B cell (primary cell): ENCODE measurements around the gene RAX2. TPM values are rescaled to one million over a fixed set of nuclear protein-coding genes. Genes with fewer than 3 reads are reported as not detected.
A peak's percentile ranks its signal among the peaks of the same experiment; 100 is the strongest.

Experiments
- ATAC-seq: fragments of 200-7000 bp; cut with Tn5 transposase; one replicate; pipeline ENCODE4 v1.10.0; 2021; ENCODE audit warnings: low read depth, mild to moderate bottlenecking, moderate number of reproducible peaks, moderate library complexity
- CTCF ChIA-PET: fragments of 350-600 bp; sonication (Branson Sonifier 250); formaldehyde crosslinking; loops from one replicate; lab custom pipeline; 2021; ENCODE audit warnings: antibody characterized with exemption, inconsistent platforms; lab: Charles Lee
- POLR2A ChIA-PET: fragments of 350-600 bp; sonication (Branson Sonifier 250); formaldehyde crosslinking; loops from one replicate; lab custom pipeline; 2021; ENCODE audit warnings: antibody characterized with exemption; lab: Charles Lee
- DNase-seq: peaks from one replicate; pipeline ENCODE4 v3.0.0; 2013
- H2AFZ ChIP-seq: 2 replicates; pipeline ENCODE4 v1.6.1; 2012; ENCODE audit warnings: mild to moderate bottlenecking, low read depth, low read length; ENCODE audit not compliant: insufficient read depth, poor library complexity, severe bottlenecking
- H3K27ac ChIP-seq, 2 donors: 1 replicate in 1 of 2; 2 replicates in 1 of 2; pipeline ENCODE4 v1.5.1; 2012 to 2013; ENCODE audit warnings: low read length in 2 of 2, mild to moderate bottlenecking in 2 of 2, moderate library complexity in 1 of 2
- H3K27me3 ChIP-seq, 4 experiments: fragments of 200-600 bp in 1 of 4; sonication (generic) in 1 of 4; replicated peaks in 1 of 4; 1 replicate in 2 of 4; 2 replicates in 2 of 4; pipeline versions ENCODE4 v1.6.1 to v1.7.0; 2013 to 2016; ENCODE audit warnings: low read length in 3 of 4, mild to moderate bottlenecking in 2 of 4, mixed read lengths in 1 of 4, moderate library complexity in 1 of 4; ENCODE audit not compliant: insufficient read depth in 4 of 4, control insufficient read depth in 3 of 4; ENCODE audit errors: control extremely low read depth in 1 of 4
- H3K36me3 ChIP-seq, 2 experiments: replicated peaks in 1 of 2; 1 replicate in 1 of 2; 2 replicates in 1 of 2; pipeline versions ENCODE4 v1.6.1 to v1.7.1; 2013; ENCODE audit warnings: low read length in 1 of 2; ENCODE audit not compliant: insufficient read depth in 2 of 2, control insufficient read depth in 1 of 2; ENCODE audit errors: control extremely low read depth in 1 of 2, extremely low read depth in 1 of 2
- H3K4me1 ChIP-seq, 2 donors: fragments of 200-600 bp in 1 of 2; sonication (generic) in 1 of 2; 1 replicate in 1 of 2; 2 replicates in 1 of 2; pipeline versions ENCODE4 v1.5.1 to v1.6.1; 2013 to 2017; ENCODE audit warnings: low read length in 2 of 2; ENCODE audit not compliant: control insufficient read depth in 2 of 2, insufficient read depth in 2 of 2
- H3K4me2 ChIP-seq: replicated peaks from 2 replicates; pipeline ENCODE3; 2012; ENCODE audit warnings: mild to moderate bottlenecking, low read depth, low read length; ENCODE audit not compliant: poor library complexity, severe bottlenecking
- H3K4me3 ChIP-seq, 5 experiments: fragments of 200-600 bp in 1 of 5; sonication (generic) in 1 of 5; 1 replicate in 3 of 5; 2 replicates in 2 of 5; pipeline versions ENCODE4 v1.5.1 to v1.7.0; 2011 to 2016; ENCODE audit warnings: low read length in 4 of 5, mild to moderate bottlenecking in 4 of 5, low read depth in 2 of 5, control low read depth in 1 of 5, moderate library complexity in 1 of 5; ENCODE audit not compliant: insufficient read depth in 1 of 5; ENCODE audit errors: control extremely low read depth in 1 of 5, extremely low read depth in 1 of 5
- H3K79me2 ChIP-seq: fragments of 200-600 bp; sonication (generic); one replicate; pipeline ENCODE4 v1.6.0; 2016; ENCODE audit warnings: low read length; ENCODE audit not compliant: control insufficient read depth, insufficient read depth
- H3K9ac ChIP-seq: fragments of 200-600 bp; sonication (generic); 2 replicates; pipeline ENCODE4 v1.6.1; 2017; ENCODE audit warnings: mild to moderate bottlenecking, low read length, moderate library complexity
- H3K9me3 ChIP-seq, 3 donors: one replicate each; pipeline versions ENCODE4 v1.6.1 to v1.7.1; 2013; ENCODE audit warnings: low read length in 2 of 3; ENCODE audit not compliant: control insufficient read depth in 2 of 3, insufficient read depth in 1 of 3; ENCODE audit errors: control extremely low read depth in 1 of 3
- H4K20me1 ChIP-seq: 2 replicates; pipeline ENCODE4 v1.6.0; 2012; ENCODE audit warnings: mild to moderate bottlenecking, low read length; ENCODE audit not compliant: insufficient read depth, control insufficient read depth, poor library complexity, severe bottlenecking
- H3K27ac Mint-ChIP-seq: one replicate; pipeline ENCODE4 v1.8.0; 2021; ENCODE audit warnings: mixed read lengths
- H3K27me3 Mint-ChIP-seq: one replicate; pipeline ENCODE4 v1.8.0; 2021; ENCODE audit warnings: mixed read lengths
- H3K4me1 Mint-ChIP-seq: one replicate; pipeline ENCODE4 v1.8.0; 2021; ENCODE audit warnings: mixed read lengths
- H3K4me3 Mint-ChIP-seq: one replicate; pipeline ENCODE4 v1.8.0; 2021; ENCODE audit warnings: mixed read lengths
- H3K9me3 Mint-ChIP-seq: one replicate; pipeline ENCODE4 v1.8.0; 2022; ENCODE audit warnings: mixed read lengths; ENCODE audit not compliant: insufficient read depth
- EZH2 ChIP-seq: IDR thresholded peaks from 2 replicates; pipeline ENCODE4 v1.6.1; 2012; ENCODE audit warnings: borderline replicate concordance, low read depth, mild to moderate bottlenecking, moderate library complexity, low read length; ENCODE audit not compliant: insufficient read depth, poor library complexity, severe bottlenecking
- WGBS: methylation state at CpG from one replicate; pipeline ENCODE4 v1.1.5; 2013; ENCODE audit warnings: missing lambda C conversion rate; ENCODE audit not compliant: insufficient coverage; 5-methylcytosine and 5-hydroxymethylcytosine counted together
- intact Hi-C: fragments of 100-400 bp; cut with micrococcal nuclease; formaldehyde crosslinking; loops from one replicate; pipeline ENCODE4 v1.10.0; 2022
- polyA plus RNA-seq: library from polyadenylated mRNA; depleted of rRNA; stranded (reverse); fragments of >200 nt; gene quantifications from 2 replicates; pipeline ENCODE4 v1.2.3, GENCODE V29; 2012
- total RNA-seq, 2 donors: library from RNA; stranded (reverse); fragments of 120-200 nt in 1 of 2; gene quantifications; 1 replicate in 1 of 2; 2 replicates in 1 of 2; pipeline versions ENCODE4 v1.2.3 to v1.2.4, GENCODE V29; 2013 to 2022
- TF ChIP-seq, protein P1 (sequence below): fragments of 200-600 bp; IDR thresholded peaks from one replicate; pipeline ENCODE4 v1.8.0; 2022; ENCODE audit warnings: antibody characterized with exemption, mild to moderate bottlenecking

The RAX2 gene
- total and polyA plus RNA-seq, 2 donors (not counting 1 experiment from before 2014, with no cell fraction given) = not detected

DNA sequence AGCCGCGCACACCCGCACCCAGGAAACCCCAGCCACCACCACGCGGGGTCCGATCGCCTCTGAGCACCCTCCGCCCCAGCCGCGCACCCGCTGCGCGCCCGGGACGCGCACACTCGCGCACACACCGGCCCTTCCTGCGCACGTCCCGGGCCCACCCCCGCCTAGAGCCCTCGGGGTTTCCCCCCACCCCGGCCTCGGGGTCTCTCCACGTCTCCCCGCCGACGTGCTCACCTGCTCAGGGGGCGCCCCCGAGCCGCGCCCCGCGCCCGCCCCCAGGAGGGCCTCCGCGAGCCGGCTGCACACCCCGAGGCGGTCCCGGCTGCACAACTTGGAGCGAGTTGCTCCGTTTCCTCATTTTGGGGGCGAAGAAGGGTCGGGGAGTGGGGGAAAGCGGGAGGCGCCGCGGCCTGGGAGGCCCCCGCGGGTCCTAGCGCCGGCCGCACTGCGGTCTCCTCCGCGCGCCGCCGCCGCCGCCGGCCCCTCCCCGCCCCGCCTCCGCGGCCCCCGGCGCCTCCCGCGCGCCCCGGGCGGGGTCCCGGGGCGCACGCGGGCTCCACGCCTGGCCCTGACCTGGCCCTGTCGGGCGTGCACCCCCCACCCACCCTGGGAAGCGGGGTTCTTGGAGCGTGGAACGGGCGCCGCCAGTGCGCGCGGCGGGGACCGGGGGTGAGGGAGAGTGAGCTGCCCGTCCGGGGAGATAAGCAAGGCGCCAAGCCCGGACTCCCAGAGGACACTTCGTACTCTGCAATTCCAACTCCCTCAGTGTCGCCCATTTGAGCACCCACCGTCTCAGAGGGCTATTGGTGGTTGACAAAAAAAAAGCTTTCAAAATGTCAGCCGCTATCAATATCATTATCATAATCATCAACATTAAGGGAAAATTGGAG lies 14.2 kb upstream of the RAX2 start, which contains the start of gene MATK:
MATK (minus strand) TSS at position 444 of the 887 bp plus-strand sequence. CDS start 1,246 bp downstream, outside the sequence.
- TF ChIP-seq, protein P1, sequence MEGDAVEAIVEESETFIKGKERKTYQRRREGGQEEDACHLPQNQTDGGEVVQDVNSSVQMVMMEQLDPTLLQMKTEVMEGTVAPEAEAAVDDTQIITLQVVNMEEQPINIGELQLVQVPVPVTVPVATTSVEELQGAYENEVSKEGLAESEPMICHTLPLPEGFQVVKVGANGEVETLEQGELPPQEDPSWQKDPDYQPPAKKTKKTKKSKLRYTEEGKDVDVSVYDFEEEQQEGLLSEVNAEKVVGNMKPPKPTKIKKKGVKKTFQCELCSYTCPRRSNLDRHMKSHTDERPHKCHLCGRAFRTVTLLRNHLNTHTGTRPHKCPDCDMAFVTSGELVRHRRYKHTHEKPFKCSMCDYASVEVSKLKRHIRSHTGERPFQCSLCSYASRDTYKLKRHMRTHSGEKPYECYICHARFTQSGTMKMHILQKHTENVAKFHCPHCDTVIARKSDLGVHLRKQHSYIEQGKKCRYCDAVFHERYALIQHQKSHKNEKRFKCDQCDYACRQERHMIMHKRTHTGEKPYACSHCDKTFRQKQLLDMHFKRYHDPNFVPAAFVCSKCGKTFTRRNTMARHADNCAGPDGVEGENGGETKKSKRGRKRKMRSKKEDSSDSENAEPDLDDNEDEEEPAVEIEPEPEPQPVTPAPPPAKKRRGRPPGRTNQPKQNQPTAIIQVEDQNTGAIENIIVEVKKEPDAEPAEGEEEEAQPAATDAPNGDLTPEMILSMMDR = no peak
- TF ChIP-seq EZH2 = no peak
- DNase-seq (peak; percentile 47), ATAC-seq (peak; percentile 18)
- under 1% methylated on average over 78 of the region's 101 CpGs for whole genome bisulfite sequencing
- Mint-ChIP-seq H3K27me3 (no peaks in the 10 kb centered on the region), H3K9me3 (peaks cover 8% of the 10 kb centered on the region), H3K27ac (no peak within 1 kb of the TSS), H3K4me1 (peaks cover 22% of the 10 kb centered on the region), H3K4me3 (peak within 1 kb of the TSS; percentile 79)
- Histone ChIP-seq H3K4me2 (peak within 1 kb of the TSS; percentile 95), H3K4me3 (peak within 1 kb of the TSS in 4 of 5 experiments; percentile 33 to 65 (median 62)), H3K27me3 (peaks cover 0 to 4% (median 0%) of the 10 kb centered on the region in 4 experiments), H3K9me3 (peaks cover 0 to 29% (median 21%) of the 10 kb centered on the region in 3 donors), H4K20me1 (no peaks in the 10 kb centered on the region), H2AFZ (peak within 1 kb of the TSS; percentile 79), H3K36me3 (no peaks in the 10 kb centered on the region), H3K79me2 (no peaks in the 10 kb centered on the region), H3K4me1 (peaks cover 11 to 13% of the 10 kb centered on the region in 2 donors), H3K27ac (no peak within 1 kb of the TSS), H3K9ac (peak within 1 kb of the TSS; percentile 63)
- ChIA-PET CTCF (no interaction called here), POLR2A (no interaction called here)
- intact Hi-C loops = no loop called here
